ENCODE measurements around the gene CDC42SE2. TPM values are rescaled to one million over a fixed set of nuclear protein-coding genes. Genes with fewer than 3 reads are reported as not detected.

Gene CDC42SE2
- total RNA-seq, 6 experiments from 2014 or later: 10.3 to 19.8 (median 15.0) TPM

GRCh38 chr5:131392466-131393095 is 128.7 kb downstream of the CDC42SE2 start:
- ATAC-seq (no peak), DNase-seq (no peak)
- no peak overlapping the region for H3K4me3 ChIP-seq
- H3K4me1 ChIP-seq: peaks cover 0 to 28% (median 13%) of the 10 kb centered on the region in 4 donors
- H3K27me3 ChIP-seq: no peaks in the 10 kb centered on the region
- TF ChIP-seq CTCF (IDR thresholded peaks at IDR 0.05) (no peak), POLR2A (IDR thresholded peaks at IDR 0.05) (no peak)
- H3K27ac ChIP-seq: peak overlapping the region in 2 of 3 donors; percentile 73 to 78
- no peaks in the 10 kb centered on the region for H3K36me3 ChIP-seq
- no peaks in the 10 kb centered on the region for H3K9me3 ChIP-seq
- intact Hi-C loops (cut with DNase I): no loop called here
- WGBS (ENCODE audit: insufficient coverage, low coverage, low lambda C conversion rate, missing lambda C conversion rate): 53% methylated on average over 5 of the region's 5 CpGs

- peak; percentile 75 to 86 (median 81) for ATAC-seq
- Histone ChIP-seq H3K4me1 (peaks cover 0 to 28% (median 13%) of the 10 kb centered on the region in 4 donors), H3K36me3 (no peaks in the 10 kb centered on the region), H3K27me3 (no peaks in the 10 kb centered on the region), H3K9me3 (no peaks in the 10 kb centered on the region), H3K27ac (peak overlapping the region; percentile 61 to 78 (median 73)), H3K4me3 (no peak overlapping the region)
- intact Hi-C loops (cut with DNase I): no loop called here
- peak in 2 of 3 donors; percentile 37 to 61 for DNase-seq
- TF ChIP-seq POLR2A (IDR thresholded peaks at IDR 0.05) (no peak), CTCF (IDR thresholded peaks at IDR 0.05) (no peak)
- 32% methylated on average over 5 of the region's 5 CpGs for WGBS (ENCODE audit: insufficient coverage, low coverage, low lambda C conversion rate, missing lambda C conversion rate)
These were observed 129.7 kb downstream of the CDC42SE2 start for GRCh38 chr5:131393498-131393968.

GRCh38 chr5:131394128-131394527 is 130.3 kb downstream of the CDC42SE2 start:
- Histone ChIP-seq H3K27me3 (no peaks in the 10 kb centered on the region), H3K4me3 (peak overlapping the region in 2 of 3 donors; percentile 3 to 5), H3K27ac (peak overlapping the region; percentile 61 to 78 (median 73)), H3K4me1 (peaks cover 0 to 28% (median 13%) of the 10 kb centered on the region in 4 donors), H3K9me3 (no peaks in the 10 kb centered on the region), H3K36me3 (no peaks in the 10 kb centered on the region)
- intact Hi-C loops (cut with DNase I): no loop called here
- 23% methylated on average over 4 of the region's 4 CpGs for WGBS (ENCODE audit: insufficient coverage, low coverage, low lambda C conversion rate, missing lambda C conversion rate)
- TF ChIP-seq POLR2A (IDR thresholded peaks at IDR 0.05) (no peak), CTCF (IDR thresholded peaks at IDR 0.05) (no peak)
- DNase-seq (peak in 1 of 3 donors; percentile 58), ATAC-seq (peak; percentile 93 to 96 (median 94))

GRCh38 chr5:131396015-131396414 is 132.2 kb downstream of the CDC42SE2 start:
- Histone ChIP-seq H3K27ac (no peak overlapping the region), H3K27me3 (no peaks in the 10 kb centered on the region), H3K9me3 (no peaks in the 10 kb centered on the region), H3K36me3 (no peaks in the 10 kb centered on the region), H3K4me1 (peaks cover 0 to 28% (median 13%) of the 10 kb centered on the region in 4 donors), H3K4me3 (no peak overlapping the region)
- TF ChIP-seq POLR2A (IDR thresholded peaks at IDR 0.05) (no peak), CTCF (IDR thresholded peaks at IDR 0.05) (no peak)
- intact Hi-C loops (cut with DNase I): no loop called here
- DNase-seq (no peak), ATAC-seq (no peak)
- WGBS (ENCODE audit: insufficient coverage, low coverage, low lambda C conversion rate, missing lambda C conversion rate): 85% methylated on average over 3 of the region's 3 CpGs

Data from right lobe of liver (tissue), 6 donors.